Measurements from ENCODE around the gene AP1S1. TPM values are rescaled to one million over a fixed set of nuclear protein-coding genes. Genes with fewer than 3 reads are reported as not detected.

AP1S1 gene
- polyA plus RNA-seq, 1 experiment: 197 TPM

GRCh38 chr7:101166909-101167644 is 12.8 kb downstream of the AP1S1 start:
- peak overlapping the region; percentile 36 for H3K4me3 ChIP-seq (ENCODE audit: low read depth, low read length)
- peaks cover 26% of the 10 kb centered on the region for H3K27me3 ChIP-seq (ENCODE audit: control insufficient read depth, insufficient read depth, low read length)
- H3K9me3 ChIP-seq (ENCODE audit: control insufficient read depth, insufficient read depth, low read length): no peaks in the 10 kb centered on the region; the same call in 1 of the 2 replicates
- no peak for DNase-seq (ENCODE audit: low read depth, low spot score)
- POLR2A ChIA-PET: no interaction called here
- no peak for TF ChIP-seq CTCF (IDR thresholded peaks at IDR 0.05; ENCODE audit: low read depth, low read length)
- CTCF ChIA-PET: interaction anchor here (0.9 kb wide), 1 partner anchor 10 kb away, joined by 3 read pairs; no protein-coding TSS in a partner anchor
- H3K27ac ChIP-seq (ENCODE audit: low read depth, low read length): peak overlapping the region; percentile 31

- no peak overlapping the region for H3K27ac ChIP-seq (ENCODE audit: low read depth, low read length)
- no peak overlapping the region; the same call in 1 of the 2 replicates for H3K4me3 ChIP-seq (ENCODE audit: low read depth, low read length)
- no peak for TF ChIP-seq CTCF (IDR thresholded peaks at IDR 0.05; ENCODE audit: low read depth, low read length)
- CTCF ChIA-PET: interaction anchor here (0.7 to 1.4 kb wide), 2 partner anchors 23 to 73 kb away, joined by 3 to 5 read pairs; no protein-coding TSS in a partner anchor
- POLR2A ChIA-PET: interaction anchor here (0.8 kb wide), 1 partner anchor 50 kb away, joined by 3 read pairs; the partner anchor contains the start of genes PLOD3 and ZNHIT1
- DNase-seq (ENCODE audit: low read depth, low spot score): no peak
- no peaks in the 10 kb centered on the region; the same call in 1 of the 2 replicates for H3K9me3 ChIP-seq (ENCODE audit: control insufficient read depth, insufficient read depth, low read length)
- peaks cover 33% of the 10 kb centered on the region for H3K27me3 ChIP-seq (ENCODE audit: control insufficient read depth, insufficient read depth, low read length)
These were observed 13.6 kb downstream of the AP1S1 start for GRCh38 chr7:101167645-101168411.

- CTCF ChIA-PET: interaction anchor here (0.7 to 1.4 kb wide), 2 partner anchors 24 to 74 kb away, joined by 3 to 5 read pairs; no protein-coding TSS in a partner anchor
- Histone ChIP-seq H3K27me3 (ENCODE audit: control insufficient read depth, insufficient read depth, low read length) (peaks cover 35% of the 10 kb centered on the region), H3K9me3 (ENCODE audit: control insufficient read depth, insufficient read depth, low read length) (no peaks in the 10 kb centered on the region; the same call in 1 of the 2 replicates), H3K27ac (ENCODE audit: low read depth, low read length) (no peak overlapping the region), H3K4me3 (ENCODE audit: low read depth, low read length) (no peak overlapping the region)
- POLR2A ChIA-PET: interaction anchor here (0.8 kb wide), 1 partner anchor 49 kb away, joined by 3 read pairs; the partner anchor contains the start of genes PLOD3 and ZNHIT1
- DNase-seq (ENCODE audit: low read depth, low spot score): no peak
- no peak for TF ChIP-seq CTCF (IDR thresholded peaks at IDR 0.05; ENCODE audit: low read depth, low read length)
These were observed 14.3 kb downstream of the AP1S1 start for GRCh38 chr7:101168412-101169049.

- POLR2A ChIA-PET: interaction anchor here (0.8 kb wide), 1 partner anchor 48 kb away, joined by 3 read pairs; the partner anchor contains the start of genes PLOD3 and ZNHIT1
- H3K9me3 ChIP-seq (ENCODE audit: control insufficient read depth, insufficient read depth, low read length): peaks cover 2% of the 10 kb centered on the region; the same call in 1 of the 2 replicates
- TF ChIP-seq CTCF (IDR thresholded peaks at IDR 0.05; ENCODE audit: low read depth, low read length): no peak
- H3K27ac ChIP-seq (ENCODE audit: low read depth, low read length): no peak overlapping the region
- H3K27me3 ChIP-seq (ENCODE audit: control insufficient read depth, insufficient read depth, low read length): peaks cover 38% of the 10 kb centered on the region
- DNase-seq (ENCODE audit: low read depth, low spot score): no peak
- peak overlapping the region; percentile 50 for H3K4me3 ChIP-seq (ENCODE audit: low read depth, low read length)
- CTCF ChIA-PET: interaction anchor here (0.8 to 3.0 kb wide), 4 partner anchors 22 to 48 kb away, joined by 3 to 16 read pairs (median 4); partner anchors contain the start of genes PLOD3 and ZNHIT1
These were observed 15.0 kb downstream of the AP1S1 start for GRCh38 chr7:101169110-101169837.

Data from AG04450 (cell line).